GM18861 (cell line): Measurements from ENCODE around the gene NIP7.

Experiments
- ATAC-seq: cut with Tn5 transposase; IDR thresholded peaks from one replicate; pipeline ENCODE4 v1.9.1; 2021; ENCODE audit not compliant: unreplicated experiment

NIP7 gene

DNA sequence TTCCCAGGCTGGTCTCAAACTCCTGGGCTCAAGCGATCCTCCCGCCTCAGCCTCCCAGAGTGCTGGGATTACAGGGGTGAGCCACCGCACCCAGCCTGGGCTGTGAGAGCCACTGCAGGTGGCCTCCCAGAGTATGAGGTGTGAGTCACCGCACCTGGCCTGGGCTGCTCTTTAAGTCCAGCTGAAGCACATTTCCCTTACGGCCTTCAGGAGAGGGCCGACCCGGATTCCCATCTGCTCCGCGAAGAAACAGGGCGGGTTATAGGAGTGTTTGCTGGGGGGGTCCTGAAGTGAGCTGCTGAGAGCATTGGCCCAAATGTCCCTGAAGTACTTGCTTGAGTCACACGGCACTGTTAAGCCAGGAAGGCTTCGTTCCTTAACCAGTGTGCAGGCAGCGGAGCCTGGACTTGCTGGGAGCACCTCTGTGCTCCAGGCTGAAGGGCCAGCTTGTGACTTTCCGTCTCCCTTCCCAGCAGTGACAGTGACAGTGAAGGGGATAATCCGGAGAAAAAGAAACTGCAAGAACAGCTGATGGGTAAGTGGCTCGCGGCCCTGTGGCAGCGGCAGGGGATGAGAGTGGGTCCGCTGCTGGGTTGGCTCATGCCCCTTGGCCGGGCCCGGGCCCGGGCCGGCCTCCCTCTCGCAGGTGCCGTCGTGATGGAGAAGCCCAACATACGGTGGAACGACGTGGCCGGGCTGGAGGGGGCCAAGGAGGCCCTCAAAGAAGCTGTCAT lies 21.2 kb upstream of the NIP7 start:
- no peak for ATAC-seq

DNA sequence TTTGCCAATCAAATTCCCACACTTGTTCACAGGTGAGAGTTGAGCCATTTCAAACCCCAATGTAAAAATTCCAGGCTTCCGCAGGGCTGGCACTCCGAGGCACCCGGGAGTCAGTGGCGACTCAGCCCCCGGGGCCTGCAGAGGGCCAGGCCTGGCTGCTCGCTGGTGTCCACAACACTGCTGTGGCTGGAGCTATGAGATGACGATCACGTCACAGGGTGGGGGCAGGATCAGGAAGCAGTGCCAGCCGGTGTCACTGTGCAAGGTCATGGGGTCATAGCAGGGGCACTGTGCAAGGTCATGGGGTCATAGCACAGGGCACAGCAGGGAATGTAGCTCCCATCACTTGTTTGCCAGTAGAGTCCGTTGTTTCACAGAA lies 20.7 kb upstream of the NIP7 start:
- no peak for ATAC-seq

DNA sequence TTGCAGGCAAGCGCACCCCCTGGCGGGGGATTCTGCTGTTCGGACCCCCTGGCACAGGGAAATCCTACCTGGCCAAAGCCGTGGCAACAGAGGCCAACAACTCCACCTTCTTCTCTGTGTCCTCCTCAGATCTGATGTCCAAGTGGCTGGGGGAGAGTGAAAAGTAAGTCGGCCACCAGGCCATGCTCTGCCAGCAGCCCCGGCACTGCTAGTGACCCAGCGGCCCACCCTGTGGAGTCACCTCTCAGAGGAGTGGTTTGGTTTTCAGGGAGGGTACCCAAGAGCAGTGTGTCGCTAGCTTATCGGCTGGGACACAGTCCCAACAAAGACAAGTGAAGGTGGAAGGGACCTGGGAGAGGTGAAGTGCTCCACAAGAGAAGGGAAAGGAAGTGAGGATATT lies 20.2 kb upstream of the NIP7 start:
- ATAC-seq, result no peak

DNA sequence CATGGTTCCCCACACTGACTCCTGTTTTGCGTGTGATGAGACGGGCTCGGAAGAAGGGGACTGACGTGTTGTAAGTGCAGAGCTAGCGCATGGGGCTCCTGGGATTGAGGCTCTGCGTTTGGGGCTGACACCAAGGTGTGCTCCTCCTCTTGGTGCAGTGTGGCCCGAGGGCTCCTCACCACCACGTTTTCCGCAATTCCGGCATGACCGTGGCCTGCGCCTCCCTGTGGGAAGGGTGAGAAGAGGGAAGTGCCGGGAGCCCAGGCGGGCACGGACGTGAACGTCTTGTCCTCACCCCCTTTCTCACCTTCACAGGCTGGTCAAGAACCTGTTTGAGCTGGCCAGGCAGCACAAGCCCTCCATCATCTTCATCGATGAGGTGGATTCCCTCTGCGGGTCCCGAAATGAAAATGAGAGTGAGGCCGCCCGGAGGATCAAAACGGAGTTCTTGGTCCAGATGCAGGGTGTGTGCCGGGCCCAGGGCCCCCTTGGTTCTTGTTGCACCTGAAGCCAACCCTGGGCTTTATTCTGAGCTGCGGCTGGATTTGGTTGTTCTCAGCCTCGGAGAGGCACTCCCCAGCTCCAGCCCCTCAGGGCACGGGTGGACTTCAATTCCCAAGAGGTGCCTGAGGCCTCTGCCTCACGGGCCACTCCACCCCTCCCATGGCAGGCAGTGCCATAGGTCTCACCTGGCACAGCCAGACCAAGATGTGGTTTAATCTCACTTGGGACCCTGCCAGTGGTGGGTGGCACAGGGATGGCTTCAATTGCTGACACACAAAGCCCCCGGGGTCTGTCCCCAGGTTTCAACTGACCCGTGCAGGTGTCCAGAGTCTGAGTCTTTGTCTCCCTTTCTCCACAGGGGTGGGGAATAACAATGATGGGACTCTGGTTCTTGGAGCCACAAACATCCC lies 19.5 kb upstream of the NIP7 start:
- ATAC-seq, result no peak

DNA sequence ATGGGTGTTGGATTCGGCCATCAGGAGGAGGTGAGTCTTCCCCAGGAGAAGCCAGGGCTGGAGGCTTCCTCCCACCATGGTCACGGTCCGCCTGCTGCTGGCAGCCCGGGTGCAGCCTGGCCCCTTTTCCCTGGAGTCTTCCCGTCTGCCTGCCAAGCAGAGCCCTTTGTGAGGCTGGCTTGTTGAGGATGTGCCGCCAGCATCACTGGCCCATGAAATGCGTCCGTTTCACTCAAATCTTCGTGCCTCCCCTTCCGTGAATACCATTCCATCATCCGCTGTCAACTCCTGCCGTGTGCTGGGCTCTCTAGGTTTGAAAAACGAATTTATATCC lies 18.9 kb upstream of the NIP7 start:
- no peak for ATAC-seq

DNA sequence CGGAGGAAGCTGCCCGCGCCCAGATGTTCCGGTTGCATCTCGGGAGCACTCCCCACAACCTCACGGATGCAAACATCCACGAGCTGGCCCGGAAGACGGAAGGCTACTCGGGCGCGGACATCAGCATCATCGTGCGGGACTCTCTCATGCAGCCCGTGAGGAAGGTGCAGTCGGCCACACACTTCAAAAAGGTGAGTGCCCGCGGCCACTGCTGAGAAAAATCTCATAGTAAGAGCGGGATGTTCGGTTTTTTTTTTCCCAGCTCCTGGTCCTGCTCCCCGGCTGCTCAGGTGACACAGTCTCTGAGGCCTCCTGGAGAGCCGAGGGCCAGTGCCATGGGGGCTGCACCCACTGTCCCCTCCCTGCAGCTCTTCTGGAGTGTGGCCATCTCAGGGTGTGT lies 18.5 kb upstream of the NIP7 start:
- ATAC-seq, result no peak

DNA sequence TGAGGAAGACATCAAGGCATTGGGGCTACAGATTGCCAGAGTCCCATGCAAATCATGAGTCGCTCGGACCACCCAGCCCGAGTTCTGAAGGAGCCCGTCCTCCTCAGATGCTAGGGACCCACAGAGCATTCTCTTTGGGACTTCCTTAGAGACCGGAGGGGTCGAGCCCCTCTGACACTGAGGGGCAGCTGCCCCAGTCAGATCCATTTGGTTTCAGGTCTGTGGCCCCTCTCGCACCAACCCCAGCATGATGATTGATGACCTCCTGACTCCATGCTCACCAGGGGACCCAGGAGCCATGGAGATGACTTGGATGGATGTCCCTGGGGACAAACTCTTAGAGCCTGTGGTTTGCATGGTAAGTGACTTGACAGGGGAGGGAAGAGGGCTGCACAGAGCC lies 17.2 kb upstream of the NIP7 start:
- ATAC-seq, result no peak

DNA sequence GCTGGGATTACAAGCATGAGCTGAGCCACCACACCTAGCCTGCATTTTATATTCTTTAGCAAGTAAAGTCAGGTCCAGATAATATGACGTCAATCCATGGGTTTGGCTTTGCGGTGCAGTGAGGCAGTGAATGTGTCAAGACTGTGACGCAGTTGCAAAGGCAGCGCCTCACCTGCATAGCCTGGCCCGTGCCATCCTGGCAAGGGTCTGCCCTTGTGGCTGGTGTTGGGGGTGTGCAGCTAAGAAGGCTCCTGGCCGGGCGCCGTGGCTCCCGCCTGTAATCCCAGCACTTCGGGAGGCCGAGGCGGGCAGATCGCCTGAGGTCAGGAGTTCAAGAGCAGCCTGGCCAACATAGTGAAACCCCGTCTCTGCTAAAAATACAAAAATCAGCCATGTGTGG lies 16.2 kb upstream of the NIP7 start:
- no peak for ATAC-seq

DNA sequence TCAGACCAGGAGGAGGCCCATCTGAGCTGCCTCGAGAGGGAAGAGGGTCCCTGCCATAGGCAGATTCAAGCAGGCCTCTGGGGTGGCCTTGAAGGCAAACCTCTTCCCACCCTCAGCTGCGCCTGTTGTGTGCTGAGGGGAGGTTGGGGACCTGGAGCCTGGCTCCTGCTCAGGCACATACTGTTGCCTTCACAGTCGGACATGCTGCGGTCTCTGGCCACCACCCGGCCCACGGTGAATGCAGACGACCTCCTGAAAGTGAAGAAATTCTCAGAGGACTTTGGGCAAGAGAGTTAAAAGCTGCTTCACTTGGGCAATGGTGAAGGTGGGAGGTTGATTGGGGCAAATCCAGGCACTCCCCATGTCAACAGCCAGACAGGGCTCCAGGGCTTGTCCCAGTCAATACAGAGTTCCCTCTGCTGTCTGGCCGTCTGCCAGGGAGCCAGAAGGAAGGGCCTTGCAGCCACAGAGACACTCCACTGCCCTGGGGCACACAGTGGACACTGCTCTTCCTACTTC lies 15.5 kb upstream of the NIP7 start:
- ATAC-seq, result no peak

DNA sequence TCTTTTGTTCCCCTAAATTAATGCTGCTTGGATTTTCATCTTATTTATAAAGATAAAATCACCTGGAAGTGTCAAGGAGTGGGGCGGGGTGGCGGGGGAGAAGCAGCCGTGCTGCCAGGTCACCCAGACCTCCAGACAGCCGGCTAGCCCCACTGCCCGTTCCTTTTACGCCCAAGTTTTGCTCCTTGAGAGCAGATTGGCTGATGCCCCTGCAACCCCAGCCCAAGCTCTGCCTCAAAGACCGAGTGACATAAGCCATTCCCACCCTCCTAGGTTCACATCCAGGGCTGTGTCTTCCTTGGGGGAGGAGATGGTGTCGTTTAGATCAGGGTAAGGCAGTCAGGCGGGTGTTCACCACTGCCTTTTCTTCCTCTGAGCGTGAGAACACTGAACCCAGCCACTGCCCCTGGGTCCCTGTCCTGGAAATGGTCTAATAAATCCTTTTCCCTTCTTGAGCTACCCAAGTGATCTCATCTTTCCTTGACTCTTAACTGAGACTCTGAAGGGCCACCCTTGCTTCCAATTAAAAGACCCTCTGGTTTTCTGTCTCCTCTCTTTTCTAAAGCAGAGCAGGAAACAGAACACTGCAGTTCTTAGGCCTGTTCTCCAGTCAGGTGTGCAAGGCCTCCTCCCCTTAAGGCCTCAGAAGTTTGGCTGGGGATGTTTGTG lies 14.9 kb upstream of the NIP7 start:
- ATAC-seq, result no peak

DNA sequence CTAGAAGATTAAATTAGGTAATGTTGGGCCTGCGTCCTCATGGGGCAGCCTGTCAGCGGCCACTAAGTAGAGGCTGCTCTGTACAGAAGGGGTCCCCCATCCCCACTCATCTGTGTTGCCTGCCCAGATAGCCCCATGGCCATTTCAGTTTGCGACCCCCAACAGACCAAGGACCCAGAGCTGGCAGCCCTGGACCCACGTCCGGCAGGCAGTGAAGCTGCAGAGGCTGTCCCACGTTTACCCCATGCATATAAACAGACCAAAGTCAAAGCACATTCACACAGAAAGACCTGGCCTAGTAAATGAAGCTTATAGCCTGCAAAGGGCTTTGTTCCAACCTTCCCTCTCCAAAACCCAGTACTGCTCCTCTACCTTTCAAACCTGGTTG lies 13.8 kb upstream of the NIP7 start:
- ATAC-seq, result no peak

DNA sequence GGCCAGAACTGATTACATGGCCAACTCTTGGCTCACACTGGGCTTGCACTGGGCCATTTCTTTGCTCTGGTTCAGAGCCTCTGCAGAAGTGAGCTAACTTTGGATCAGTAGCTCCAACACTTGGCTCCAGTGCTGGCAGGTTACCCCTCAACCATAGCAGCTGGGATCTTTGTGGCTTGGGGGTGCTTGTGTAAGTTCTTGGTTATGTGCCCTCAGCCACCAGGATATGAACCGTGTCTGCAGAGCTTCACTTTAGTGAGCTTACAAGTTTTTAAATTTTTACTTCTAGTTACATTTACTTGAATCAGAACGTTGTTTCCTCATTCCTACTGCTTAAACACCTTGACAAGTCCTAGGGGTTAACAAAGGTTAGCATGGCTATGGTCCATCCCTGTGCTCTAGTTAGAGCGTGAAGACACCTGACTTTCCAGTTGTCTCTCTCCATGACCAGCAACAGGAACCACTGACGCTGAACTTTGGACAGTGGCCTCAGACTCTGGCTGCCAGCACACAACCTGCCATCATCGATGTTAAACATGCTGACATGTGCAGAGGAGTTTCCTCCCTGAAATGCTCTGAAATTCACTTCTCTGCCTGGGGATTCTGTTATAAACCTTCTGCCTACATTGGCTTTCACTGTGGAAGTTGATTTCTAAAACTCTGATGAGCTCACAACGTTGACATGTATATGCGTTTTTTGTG lies 13.2 kb upstream of the NIP7 start:
- ATAC-seq, result no peak

DNA sequence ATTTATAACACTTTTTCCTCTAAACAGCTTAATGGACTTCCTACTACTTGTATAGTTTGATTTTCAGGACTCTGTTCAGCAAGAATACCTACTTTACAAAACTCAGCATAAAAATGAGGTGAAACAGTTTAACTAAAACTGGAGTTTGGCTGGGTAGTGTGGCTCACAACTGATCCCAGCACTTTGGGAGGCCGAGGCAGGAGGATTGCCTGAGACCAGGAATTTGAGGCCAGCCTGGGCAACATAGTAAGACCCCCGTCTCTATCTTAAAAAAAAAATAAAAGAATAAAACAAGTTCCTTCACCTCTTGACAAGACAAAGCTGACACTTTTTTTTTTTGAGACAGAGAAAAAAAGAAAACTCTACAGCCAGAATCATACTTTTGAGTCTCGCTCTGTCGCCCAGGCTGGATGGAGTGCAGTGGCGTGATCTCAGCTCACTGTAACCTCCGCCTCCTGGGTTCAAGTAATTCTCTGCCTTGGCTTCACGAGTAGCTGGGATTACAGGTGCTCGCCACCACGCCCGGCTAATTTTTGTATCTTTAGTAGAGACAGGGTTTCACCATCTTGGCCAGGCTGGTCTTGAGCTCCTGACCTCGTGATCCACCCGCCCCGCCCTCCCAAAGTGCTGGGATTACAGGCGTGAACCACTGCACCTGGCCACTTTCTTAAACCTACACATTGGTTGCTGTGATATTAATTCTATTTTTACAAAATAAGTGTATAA lies 11.8 kb upstream of the NIP7 start:
- no peak for ATAC-seq

DNA sequence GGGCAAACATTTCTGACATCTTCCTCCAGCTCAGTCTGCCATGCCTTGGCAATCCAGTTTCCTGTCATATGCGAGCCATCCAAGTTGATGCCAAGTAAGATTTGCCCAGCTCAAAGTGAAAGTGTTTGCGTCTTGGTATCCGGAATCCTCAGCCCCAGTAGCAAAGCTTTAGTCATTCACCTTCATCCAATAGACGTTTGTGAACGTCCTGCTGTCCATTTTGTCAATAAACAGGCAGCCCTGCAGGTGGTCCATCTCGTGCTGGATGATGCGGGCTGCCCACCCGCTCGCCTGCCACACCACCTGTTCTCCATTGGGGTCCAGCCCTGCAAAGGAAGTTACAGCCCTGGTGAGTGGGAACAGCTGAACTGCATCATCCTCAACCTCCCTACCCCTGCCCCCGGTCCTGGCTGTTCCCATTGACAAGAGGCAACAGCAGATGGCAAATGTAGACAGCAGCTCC lies 10.7 kb upstream of the NIP7 start:
- ATAC-seq, result no peak

DNA sequence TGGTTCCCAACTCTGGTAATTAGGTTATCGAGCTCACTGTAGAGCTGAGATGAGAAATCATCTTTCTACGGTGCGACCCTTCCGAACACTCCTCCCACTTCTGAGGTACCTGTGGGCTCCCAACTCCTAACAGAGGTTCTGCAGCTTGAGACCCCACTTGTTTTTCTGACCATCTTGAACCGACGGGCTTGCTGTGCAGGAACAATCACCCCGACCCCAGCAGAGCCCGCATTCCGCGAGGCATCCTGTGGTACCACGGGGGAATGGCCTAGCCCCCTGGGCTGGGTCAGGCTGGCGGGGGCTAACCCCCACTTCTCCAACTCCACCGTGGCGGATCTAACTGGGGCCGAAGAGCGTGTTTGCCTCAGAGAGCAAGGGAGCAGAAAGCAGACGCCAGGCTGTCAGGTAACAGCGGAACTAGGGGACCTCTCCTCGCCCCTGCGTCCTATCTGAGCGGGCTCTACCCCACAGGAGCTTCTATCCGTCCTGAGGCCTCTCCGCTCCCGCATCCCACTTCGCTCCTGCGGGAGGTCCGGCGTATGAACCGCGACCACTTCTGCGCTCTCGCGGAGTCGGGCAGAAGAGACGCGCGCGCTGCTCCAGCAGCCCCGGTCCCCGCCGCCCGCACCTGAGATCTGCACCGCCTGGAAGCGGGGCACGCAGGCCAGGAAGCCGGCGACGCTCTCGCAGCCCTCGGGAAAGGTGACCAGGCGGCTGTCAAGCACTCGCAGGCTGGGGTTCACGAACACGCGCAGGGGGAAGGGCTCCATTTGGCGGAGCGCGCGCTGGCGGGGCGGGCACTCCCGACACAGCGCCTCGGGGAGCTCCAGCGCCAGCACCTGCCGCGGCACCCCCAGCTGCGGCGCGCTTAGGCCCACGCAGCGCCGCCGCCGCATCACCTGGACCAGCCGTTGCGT lies 9.9 kb upstream of the NIP7 start:
- ATAC-seq, result no peak

DNA sequence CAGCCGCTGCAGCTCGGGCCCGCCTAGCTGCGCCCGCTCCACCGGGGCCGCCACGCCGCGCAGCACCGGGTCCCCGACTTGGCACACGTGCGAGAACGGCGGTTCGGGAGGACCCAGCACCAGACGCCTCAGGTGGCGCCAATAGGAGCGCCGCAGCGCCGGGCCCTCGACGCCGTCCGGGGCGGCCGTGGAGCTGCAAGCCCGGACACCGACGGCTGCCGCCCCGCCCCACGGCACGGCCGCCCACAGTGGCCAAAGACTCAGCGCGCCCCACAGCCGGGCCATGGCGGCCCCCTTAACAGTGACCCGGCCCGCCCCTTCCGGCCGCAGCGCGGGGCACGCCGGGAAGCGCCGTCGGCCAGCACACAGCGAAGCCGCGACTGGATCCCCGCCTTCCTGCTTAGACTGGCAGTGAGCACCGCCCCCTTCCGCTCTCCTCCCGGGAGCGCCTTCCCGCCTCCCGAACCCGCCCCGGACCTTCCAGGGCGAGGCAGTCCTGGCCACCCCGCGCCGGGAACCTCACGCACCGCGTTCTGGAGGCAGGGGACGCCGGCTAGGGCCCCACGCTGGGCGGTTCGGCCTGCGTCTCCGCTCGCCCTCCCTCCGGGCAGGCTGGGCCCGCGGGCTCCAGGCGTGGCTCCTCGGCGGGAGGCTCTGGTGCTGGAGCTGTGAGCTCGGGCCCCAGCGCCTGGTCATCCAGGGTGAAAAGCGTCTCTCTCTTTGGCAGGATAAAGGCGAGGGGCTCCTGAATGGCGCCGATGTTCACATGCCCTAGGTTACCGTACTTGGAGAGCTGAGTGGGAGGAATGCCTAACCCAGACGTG lies 9.1 kb upstream of the NIP7 start, which contains the start of gene PDF:
Gene PDF (minus strand): TSS at position 303 of the 824 bp plus-strand sequence. CDS start 18 bp downstream, at position 285.
- ATAC-seq, result peak; percentile 85

DNA sequence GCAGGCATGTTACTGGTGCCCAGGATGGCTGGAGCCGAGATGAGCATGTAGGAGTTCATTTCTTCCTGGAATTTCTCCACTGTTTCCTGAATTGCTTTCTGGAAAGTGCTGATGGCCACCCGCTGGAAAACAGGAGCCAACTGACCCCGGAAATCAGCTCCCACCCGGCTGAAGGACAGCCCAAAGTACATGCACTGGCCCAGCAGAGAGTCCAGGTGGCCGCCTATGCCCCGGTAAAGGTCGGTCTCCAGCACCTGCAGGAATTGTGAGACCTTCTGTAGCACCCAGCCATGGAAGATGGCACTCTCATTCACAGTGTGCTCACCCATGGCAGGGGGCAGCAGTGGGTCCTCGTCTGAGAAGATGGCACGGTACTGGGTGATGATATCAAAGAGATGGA lies 4.9 kb upstream of the NIP7 start:
- no peak for ATAC-seq

DNA sequence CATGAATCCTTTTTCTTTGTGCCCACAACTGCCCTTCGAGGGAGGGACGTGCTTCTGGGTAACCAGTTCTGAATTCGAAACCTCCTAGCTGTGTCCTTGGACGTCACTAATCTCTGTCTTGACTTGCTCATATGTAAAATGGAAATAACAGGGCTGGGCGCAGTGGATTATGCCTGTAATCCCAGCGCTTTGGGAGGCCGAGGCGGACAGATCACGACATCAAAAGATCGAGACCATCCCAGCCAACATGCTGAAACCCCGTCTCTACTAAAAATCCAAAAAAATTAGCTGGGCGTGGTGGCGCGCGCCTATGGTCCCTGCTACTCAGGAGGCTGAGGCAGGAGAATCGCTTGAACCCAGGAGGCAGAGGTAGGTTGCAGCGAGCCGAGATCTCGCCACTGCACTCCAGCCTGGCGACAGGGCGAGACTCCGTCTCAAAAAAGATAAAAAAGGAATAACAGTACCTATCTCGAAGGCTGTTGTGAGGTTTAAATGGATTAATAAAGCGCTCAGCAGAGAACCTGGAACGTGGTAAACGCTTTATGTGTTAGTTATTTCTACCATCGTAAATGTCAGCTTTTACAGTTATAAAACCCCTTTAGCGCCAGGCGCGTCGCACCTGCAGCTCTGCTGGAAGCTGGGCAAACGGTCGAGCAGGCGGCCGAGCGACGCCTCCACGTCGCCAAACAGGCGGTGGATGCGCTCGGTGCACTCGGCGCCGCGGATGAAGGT lies 849 bp upstream of the NIP7 start:
- ATAC-seq, result no peak
